Epithelial cell of esophagus (primary cell): ENCODE results near the gene SNCAIP.

Source experiments
- DNase-seq: peaks from one replicate; pipeline ENCODE4 v3.0.0; 2010; ENCODE audit warnings: low read depth
- H3K4me3 ChIP-seq: 2 replicates; pipeline ENCODE4 v1.5.1; 2011; ENCODE audit warnings: mild to moderate bottlenecking, low read length, control low read depth
- TF ChIP-seq, protein P1 (sequence below): IDR thresholded peaks from 2 replicates; pipeline ENCODE4 v1.5.1; 2011; ENCODE audit warnings: low read depth, mild to moderate bottlenecking, low read length, control low read depth, inconsistent platforms; ENCODE audit not compliant: insufficient read depth; ENCODE audit errors: missing control alignments

SNCAIP gene

DNA sequence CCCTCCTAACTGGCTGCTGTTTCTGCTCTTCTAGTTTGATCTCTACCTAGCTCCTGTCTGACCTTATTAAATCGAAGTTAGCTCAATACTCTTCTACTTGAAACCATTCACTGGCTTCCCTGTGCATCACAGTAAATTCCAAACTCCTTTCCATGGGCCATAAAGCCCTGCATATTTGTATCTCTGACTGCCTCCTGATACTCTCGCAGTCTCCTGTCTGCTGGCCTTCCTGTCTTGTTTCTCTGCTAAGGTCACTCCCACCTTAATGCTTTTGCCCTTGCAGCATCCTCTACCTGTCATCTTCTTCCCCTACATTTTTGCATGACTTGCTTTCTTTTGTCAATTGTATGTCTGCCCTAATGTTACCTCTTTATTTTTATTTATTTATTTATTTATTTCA, 44.8 kb downstream of the SNCAIP start:
- TF ChIP-seq, protein P1, sequence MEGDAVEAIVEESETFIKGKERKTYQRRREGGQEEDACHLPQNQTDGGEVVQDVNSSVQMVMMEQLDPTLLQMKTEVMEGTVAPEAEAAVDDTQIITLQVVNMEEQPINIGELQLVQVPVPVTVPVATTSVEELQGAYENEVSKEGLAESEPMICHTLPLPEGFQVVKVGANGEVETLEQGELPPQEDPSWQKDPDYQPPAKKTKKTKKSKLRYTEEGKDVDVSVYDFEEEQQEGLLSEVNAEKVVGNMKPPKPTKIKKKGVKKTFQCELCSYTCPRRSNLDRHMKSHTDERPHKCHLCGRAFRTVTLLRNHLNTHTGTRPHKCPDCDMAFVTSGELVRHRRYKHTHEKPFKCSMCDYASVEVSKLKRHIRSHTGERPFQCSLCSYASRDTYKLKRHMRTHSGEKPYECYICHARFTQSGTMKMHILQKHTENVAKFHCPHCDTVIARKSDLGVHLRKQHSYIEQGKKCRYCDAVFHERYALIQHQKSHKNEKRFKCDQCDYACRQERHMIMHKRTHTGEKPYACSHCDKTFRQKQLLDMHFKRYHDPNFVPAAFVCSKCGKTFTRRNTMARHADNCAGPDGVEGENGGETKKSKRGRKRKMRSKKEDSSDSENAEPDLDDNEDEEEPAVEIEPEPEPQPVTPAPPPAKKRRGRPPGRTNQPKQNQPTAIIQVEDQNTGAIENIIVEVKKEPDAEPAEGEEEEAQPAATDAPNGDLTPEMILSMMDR: no peak
- DNase-seq: no peak
- no peak overlapping the region for H3K4me3 ChIP-seq

DNA sequence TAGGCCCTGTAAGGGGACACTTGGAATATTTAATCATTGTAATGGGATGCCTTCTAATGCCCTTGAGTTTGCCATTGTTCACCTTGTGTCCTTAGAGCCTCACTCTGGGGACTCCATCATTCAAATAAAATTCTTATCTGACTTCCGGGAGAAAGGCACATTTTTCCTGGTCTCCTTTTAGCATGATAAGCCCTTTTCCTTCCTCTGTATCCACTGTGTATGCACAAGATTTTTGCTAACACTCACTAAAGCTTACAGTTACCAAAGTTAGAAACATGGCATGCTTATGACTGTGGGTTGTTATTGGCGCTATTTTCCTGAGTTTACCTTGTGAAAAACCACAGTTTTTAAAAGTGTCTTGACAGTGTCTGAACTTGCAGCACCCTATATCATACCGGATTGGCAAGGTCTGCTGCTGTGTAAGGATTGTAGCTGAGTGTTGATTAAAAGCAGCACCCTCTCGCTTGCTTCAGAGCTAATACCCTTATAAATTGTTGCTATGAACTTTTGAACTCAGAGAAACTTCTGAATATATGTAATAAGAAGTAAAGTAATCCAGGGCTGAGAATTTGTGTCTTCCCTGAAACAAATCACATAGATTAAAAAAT, 46.4 kb downstream of the SNCAIP start:
- DNase-seq: peak; percentile 7
- no peak overlapping the region for H3K4me3 ChIP-seq
- TF ChIP-seq, protein P1: no peak

DNA sequence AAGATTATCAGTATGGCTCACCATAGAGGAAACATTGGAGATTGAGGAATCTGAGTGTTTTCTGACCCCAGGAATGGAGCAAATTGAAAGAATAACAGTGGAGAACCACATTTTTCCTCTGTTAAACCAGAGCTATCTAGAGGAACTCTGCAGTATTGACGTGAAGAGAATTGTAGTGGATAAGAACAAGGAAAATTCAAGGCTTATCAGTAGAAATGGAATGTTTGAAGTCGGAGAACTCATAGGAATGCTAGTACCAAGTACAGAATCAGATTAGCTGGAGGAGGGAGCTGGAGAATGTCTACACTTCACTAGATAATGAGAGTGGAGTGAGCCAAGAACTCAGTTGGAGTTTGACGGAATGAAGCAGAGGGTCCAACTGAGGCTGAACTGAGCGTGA, 50.3 kb downstream of the SNCAIP start:
- DNase-seq: no peak
- no peak overlapping the region for H3K4me3 ChIP-seq
- TF ChIP-seq, protein P1: no peak

DNA sequence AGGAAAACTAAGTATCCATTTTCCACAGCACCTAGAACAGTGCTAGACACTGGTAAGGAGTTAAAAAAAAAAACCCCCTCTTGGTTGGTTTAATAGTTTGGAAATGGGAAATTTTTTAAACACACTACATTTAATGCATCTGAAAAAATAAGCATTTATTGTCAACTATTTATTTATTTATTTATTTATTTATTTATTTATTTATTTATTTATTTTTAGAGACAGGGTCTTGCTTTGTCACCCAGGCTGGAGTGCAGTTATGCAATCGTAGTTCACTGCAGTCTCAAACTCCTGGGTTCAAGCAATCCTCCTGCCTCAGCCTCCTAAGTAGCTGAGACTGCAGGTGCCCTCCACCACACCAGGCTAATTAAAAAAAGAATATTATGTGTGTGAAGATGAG, 51.6 kb downstream of the SNCAIP start:
- TF ChIP-seq, protein P1: no peak
- no peak overlapping the region for H3K4me3 ChIP-seq
- DNase-seq: no peak

DNA sequence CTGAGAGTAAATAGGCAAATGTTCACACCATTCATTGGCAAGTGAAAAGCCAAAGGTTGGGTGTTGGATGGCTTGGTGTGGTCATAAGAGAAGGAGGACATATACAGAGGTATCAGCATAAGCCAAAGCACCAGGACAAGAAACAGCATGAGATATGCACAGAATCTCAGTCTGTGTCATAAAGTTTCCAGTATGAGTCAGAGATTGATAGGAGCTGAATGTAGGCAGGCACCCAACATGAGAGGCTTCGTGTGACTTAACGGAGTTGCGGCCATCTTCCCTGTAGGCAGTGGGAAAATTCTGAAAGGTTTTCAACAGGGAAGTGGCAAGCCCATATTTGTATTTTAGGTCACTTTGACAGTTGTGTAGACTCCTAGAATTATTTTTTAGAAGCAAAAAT, 54.5 kb downstream of the SNCAIP start:
- TF ChIP-seq, protein P1: no peak
- DNase-seq: peak; percentile 7
- H3K4me3 ChIP-seq: no peak overlapping the region

DNA sequence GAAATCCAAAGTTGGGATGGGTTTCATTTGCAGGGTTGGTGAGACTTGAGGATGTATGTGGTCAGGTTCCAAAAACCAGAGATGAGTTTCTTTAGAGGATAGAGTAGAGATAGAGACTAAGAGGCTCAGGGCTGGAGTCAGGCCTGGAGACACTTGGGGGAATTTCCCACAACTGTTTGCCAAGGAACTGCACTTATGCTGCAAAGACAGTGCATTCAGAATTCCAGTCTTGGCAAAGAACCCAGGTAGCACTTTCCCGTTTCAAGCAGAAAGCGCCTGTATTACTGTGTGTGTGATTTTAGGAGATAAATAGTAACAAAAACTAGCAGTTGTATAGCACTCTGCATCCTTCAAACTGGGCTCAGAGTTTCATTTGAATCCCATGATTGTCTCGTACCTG, 55.4 kb downstream of the SNCAIP start:
- TF ChIP-seq, protein P1: no peak
- no peak overlapping the region for H3K4me3 ChIP-seq
- no peak for DNase-seq
